Measurements from ENCODE around the gene ATAD3C. TPM values are rescaled to one million over a fixed set of nuclear protein-coding genes. Genes with fewer than 3 reads are reported as not detected.
"Not testable (repeated sequence)": the region's sequence is repeated elsewhere in the genome, so short reads cannot be mapped to it uniquely, and the experiment has no call there.

The ATAD3C gene
- polyA plus RNA-seq, 1 donor (not counting 4 experiments of a cell fraction or from before 2014, with no cell fraction given) = 0.39 TPM

DNA sequence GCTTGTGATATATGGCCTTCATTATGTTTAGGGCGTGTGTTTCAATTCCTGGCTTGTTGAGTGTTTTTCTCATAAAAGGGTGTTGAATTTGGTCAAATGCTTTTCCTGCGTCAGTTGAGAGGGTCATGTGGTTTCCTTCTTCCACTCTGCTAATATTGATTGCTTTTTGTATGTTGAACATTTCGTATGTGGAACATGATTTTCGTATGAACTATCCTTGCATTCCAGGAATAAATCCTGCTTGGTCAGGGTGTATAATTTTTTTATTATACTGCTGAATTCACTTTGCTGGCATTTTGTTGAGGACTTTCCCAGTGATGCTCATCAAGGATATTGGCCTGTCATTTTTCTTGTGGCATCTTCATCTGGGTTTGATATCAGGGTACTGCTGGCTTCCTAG is 57.8 kb downstream of the ATAD3C start:
- no peak for DNase-seq (ENCODE audit: low read depth, low spot score)
- H3K9ac ChIP-seq (ENCODE audit: control insufficient read depth, extremely low read depth, insufficient read depth, low read length) = no peak overlapping the region
- H2AFZ ChIP-seq (ENCODE audit: control insufficient read depth, low read length) = no peak overlapping the region
- TF ChIP-seq EZH2 (IDR thresholded peaks at IDR 0.05; ENCODE audit: low read length) = no peak
- TF ChIP-seq, protein P1, sequence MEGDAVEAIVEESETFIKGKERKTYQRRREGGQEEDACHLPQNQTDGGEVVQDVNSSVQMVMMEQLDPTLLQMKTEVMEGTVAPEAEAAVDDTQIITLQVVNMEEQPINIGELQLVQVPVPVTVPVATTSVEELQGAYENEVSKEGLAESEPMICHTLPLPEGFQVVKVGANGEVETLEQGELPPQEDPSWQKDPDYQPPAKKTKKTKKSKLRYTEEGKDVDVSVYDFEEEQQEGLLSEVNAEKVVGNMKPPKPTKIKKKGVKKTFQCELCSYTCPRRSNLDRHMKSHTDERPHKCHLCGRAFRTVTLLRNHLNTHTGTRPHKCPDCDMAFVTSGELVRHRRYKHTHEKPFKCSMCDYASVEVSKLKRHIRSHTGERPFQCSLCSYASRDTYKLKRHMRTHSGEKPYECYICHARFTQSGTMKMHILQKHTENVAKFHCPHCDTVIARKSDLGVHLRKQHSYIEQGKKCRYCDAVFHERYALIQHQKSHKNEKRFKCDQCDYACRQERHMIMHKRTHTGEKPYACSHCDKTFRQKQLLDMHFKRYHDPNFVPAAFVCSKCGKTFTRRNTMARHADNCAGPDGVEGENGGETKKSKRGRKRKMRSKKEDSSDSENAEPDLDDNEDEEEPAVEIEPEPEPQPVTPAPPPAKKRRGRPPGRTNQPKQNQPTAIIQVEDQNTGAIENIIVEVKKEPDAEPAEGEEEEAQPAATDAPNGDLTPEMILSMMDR (optimal IDR thresholded peaks at IDR 0.05 in 1 of 3, IDR thresholded peaks at IDR 0.05 in 1 of 3, conservative IDR thresholded peaks at IDR 0.05 in 1 of 3; ENCODE audit: extremely low read depth in 1 of 3, insufficient read depth in 2 of 3, low read length in 3 of 3) = no peak
- H3K36me3 ChIP-seq (ENCODE audit: control insufficient read depth in 2 of 2, extremely low read depth in 1 of 2, insufficient read depth in 2 of 2, low read length in 2 of 2) = no peaks in the 10 kb centered on the region
- dilution Hi-C loops (cut with MboI; ENCODE audit: extremely low pct_ligation_motif_present, low sequenced_read_pairs) = no loop called here
- no peaks in the 10 kb centered on the region for H4K20me1 ChIP-seq (ENCODE audit: control insufficient read depth, extremely low read depth, insufficient read depth, low read length)
- H3K4me1 ChIP-seq (ENCODE audit: control insufficient read depth, extremely low read depth, insufficient read depth, low read length) = peaks cover 5% of the 10 kb centered on the region
- H3K9me1 ChIP-seq (ENCODE audit: control insufficient read depth, extremely low read depth, insufficient read depth, low read length) = no peaks in the 10 kb centered on the region
- H3K27ac ChIP-seq (ENCODE audit: control insufficient read depth, insufficient read depth, low read length) = no peak overlapping the region
- peaks cover 3% of the 10 kb centered on the region for H3K79me2 ChIP-seq (ENCODE audit: control insufficient read depth, insufficient read depth, low read length)
- H3K9me3 ChIP-seq (ENCODE audit: control insufficient read depth, low read depth, low read length) = no peaks in the 10 kb centered on the region
- no peak for FAIRE-seq
- H3K27me3 ChIP-seq (ENCODE audit: control insufficient read depth, extremely low read depth, insufficient read depth, low read length) = no peaks in the 10 kb centered on the region
- H3K4me3 ChIP-seq (ENCODE audit: control insufficient read depth in 2 of 3, extremely low read depth in 1 of 3, insufficient read depth in 2 of 3, low read depth in 1 of 3, low read length in 3 of 3) = no peak overlapping the region
- H3K4me2 ChIP-seq (ENCODE audit: control insufficient read depth, extremely low read depth, insufficient read depth, low read depth, low read length) = no peak overlapping the region

DNA sequence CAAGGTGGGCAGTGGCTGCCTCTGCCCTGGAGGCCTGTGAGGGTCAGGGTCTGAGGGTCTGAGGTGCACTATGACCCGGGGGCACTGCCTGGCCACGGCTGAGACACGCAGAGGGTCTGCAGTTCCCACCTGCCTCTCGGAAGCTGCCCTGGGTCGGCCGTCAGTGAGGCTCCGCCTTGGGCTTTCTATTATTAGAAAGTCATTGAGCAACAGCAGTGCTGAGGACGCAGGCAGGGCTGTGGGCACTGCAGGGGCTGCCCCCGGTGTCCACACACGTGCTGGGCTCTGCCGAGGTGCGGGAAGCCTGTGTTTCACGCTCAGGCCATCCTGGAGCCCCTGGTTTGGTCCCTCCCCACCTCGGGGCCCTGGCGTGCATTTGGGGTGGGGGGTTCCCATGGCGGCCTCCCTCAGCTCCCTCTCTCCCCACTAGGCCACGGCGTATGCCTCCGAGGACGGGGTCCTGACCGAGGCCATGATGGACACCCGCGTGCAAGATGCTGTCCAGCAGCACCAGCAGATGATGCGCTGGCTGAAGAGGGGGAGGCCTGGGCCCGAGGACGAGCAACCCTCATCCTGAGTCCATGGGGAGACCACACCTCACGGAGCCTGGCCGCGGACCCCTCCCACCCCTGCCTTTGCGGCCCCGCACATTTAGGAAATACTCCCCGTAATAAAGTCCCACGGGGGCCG is 59.4 kb downstream of the ATAD3C start:
- H2AFZ ChIP-seq (ENCODE audit: control insufficient read depth, low read length); H3K4me3 ChIP-seq (ENCODE audit: control insufficient read depth in 2 of 3, extremely low read depth in 1 of 3, insufficient read depth in 2 of 3, low read depth in 1 of 3, low read length in 3 of 3); H3K36me3 ChIP-seq (ENCODE audit: control insufficient read depth in 2 of 2, extremely low read depth in 1 of 2, insufficient read depth in 2 of 2, low read length in 2 of 2); H3K9me3 ChIP-seq (ENCODE audit: control insufficient read depth, low read depth, low read length); H3K27me3 ChIP-seq (ENCODE audit: control insufficient read depth, extremely low read depth, insufficient read depth, low read length); H3K4me2 ChIP-seq (ENCODE audit: control insufficient read depth, extremely low read depth, insufficient read depth, low read depth, low read length); H3K9me1 ChIP-seq (ENCODE audit: control insufficient read depth, extremely low read depth, insufficient read depth, low read length); DNase-seq (ENCODE audit: low read depth, low spot score); H3K9ac ChIP-seq (ENCODE audit: control insufficient read depth, extremely low read depth, insufficient read depth, low read length); H3K4me1 ChIP-seq (ENCODE audit: control insufficient read depth, extremely low read depth, insufficient read depth, low read length); H4K20me1 ChIP-seq (ENCODE audit: control insufficient read depth, extremely low read depth, insufficient read depth, low read length); FAIRE-seq; dilution Hi-C loops (cut with MboI; ENCODE audit: extremely low pct_ligation_motif_present, low sequenced_read_pairs); H3K27ac ChIP-seq (ENCODE audit: control insufficient read depth, insufficient read depth, low read length): not testable (repeated sequence)
- H3K79me2 ChIP-seq (ENCODE audit: control insufficient read depth, insufficient read depth, low read length) = peaks cover 12% of the 10 kb centered on the region

GRCh38 chr1:1509465-1509850 is 60.0 kb downstream of the ATAD3C start:
- H3K4me2 ChIP-seq (ENCODE audit: control insufficient read depth, extremely low read depth, insufficient read depth, low read depth, low read length); H3K27me3 ChIP-seq (ENCODE audit: control insufficient read depth, extremely low read depth, insufficient read depth, low read length); H2AFZ ChIP-seq (ENCODE audit: control insufficient read depth, low read length); H3K9me3 ChIP-seq (ENCODE audit: control insufficient read depth, low read depth, low read length); H4K20me1 ChIP-seq (ENCODE audit: control insufficient read depth, extremely low read depth, insufficient read depth, low read length); FAIRE-seq; H3K9ac ChIP-seq (ENCODE audit: control insufficient read depth, extremely low read depth, insufficient read depth, low read length); H3K4me3 ChIP-seq (ENCODE audit: control insufficient read depth in 2 of 3, extremely low read depth in 1 of 3, insufficient read depth in 2 of 3, low read depth in 1 of 3, low read length in 3 of 3); H3K36me3 ChIP-seq (ENCODE audit: control insufficient read depth in 2 of 2, extremely low read depth in 1 of 2, insufficient read depth in 2 of 2, low read length in 2 of 2); dilution Hi-C loops (cut with MboI; ENCODE audit: extremely low pct_ligation_motif_present, low sequenced_read_pairs); H3K27ac ChIP-seq (ENCODE audit: control insufficient read depth, insufficient read depth, low read length); DNase-seq (ENCODE audit: low read depth, low spot score); H3K9me1 ChIP-seq (ENCODE audit: control insufficient read depth, extremely low read depth, insufficient read depth, low read length); H3K4me1 ChIP-seq (ENCODE audit: control insufficient read depth, extremely low read depth, insufficient read depth, low read length): not testable (repeated sequence)
- H3K79me2 ChIP-seq (ENCODE audit: control insufficient read depth, insufficient read depth, low read length) = peaks cover 15% of the 10 kb centered on the region
